DND-41 (cell line): ENCODE measurements around the gene CAPN1.

Source experiments
- ATAC-seq: fragments of 200-7000 bp; cut with Tn5 transposase; 3 replicates; pipeline ENCODE4 v1.9.1; 2021; ENCODE audit warnings: low read depth; ENCODE audit not compliant: insufficient read depth
- DNase-seq: peaks from one replicate; pipeline ENCODE4 v3.0.0-alpha.2; 2020
- H2AFZ ChIP-seq: 2 replicates; pipeline ENCODE4 v1.6.0; 2012; ENCODE audit warnings: low read depth, low read length
- H3K27ac ChIP-seq: 2 replicates; pipeline ENCODE4 v1.5.1; 2012; ENCODE audit warnings: low read length, inconsistent platforms
- H3K27me3 ChIP-seq: fragments of 200-600 bp; sonication (generic); 2 replicates; pipeline ENCODE4 v1.6.0; 2012; ENCODE audit warnings: low read length, mild to moderate bottlenecking, inconsistent platforms; ENCODE audit not compliant: insufficient read depth, poor library complexity
- H3K36me3 ChIP-seq: 2 replicates; pipeline ENCODE4 v1.5.1; 2012; ENCODE audit warnings: low read length, inconsistent platforms; ENCODE audit not compliant: insufficient read depth
- H3K4me1 ChIP-seq: 2 replicates; pipeline ENCODE4 v1.5.1; 2012; ENCODE audit warnings: mild to moderate bottlenecking, low read length; ENCODE audit not compliant: insufficient read depth
- H3K4me2 ChIP-seq: 2 replicates; pipeline ENCODE4 v1.6.0; 2012; ENCODE audit warnings: mild to moderate bottlenecking, moderate library complexity, low read length, inconsistent platforms; ENCODE audit not compliant: insufficient read depth
- H3K4me3 ChIP-seq, 2 experiments: fragments of 200-600 bp in 1 of 2; shearing (Covaris generic) in 1 of 2; 2 replicates each; pipeline ENCODE4 v1.5.1; 2012 to 2016; ENCODE audit warnings: inconsistent platforms in 2 of 2, low read length in 2 of 2, mild to moderate bottlenecking in 2 of 2, low read depth in 1 of 2, moderate library complexity in 1 of 2
- H3K79me2 ChIP-seq: 2 replicates; pipeline ENCODE4 v1.6.0; 2012; ENCODE audit warnings: low read length, inconsistent platforms; ENCODE audit not compliant: insufficient read depth
- H3K9ac ChIP-seq: 2 replicates; pipeline ENCODE4 v1.6.0; 2012; ENCODE audit warnings: low read depth, mild to moderate bottlenecking, inconsistent platforms, low read length, moderate library complexity
- H3K9me3 ChIP-seq: 2 replicates; pipeline ENCODE4 v1.5.1; 2012; ENCODE audit warnings: low read length, moderate library complexity, mild to moderate bottlenecking, inconsistent platforms; ENCODE audit not compliant: insufficient read depth, severe bottlenecking
- H4K20me1 ChIP-seq: 2 replicates; pipeline ENCODE4 v1.6.0; 2012; ENCODE audit warnings: low read length; ENCODE audit not compliant: insufficient read depth
- CTCF ChIP-seq: IDR thresholded peaks from 2 replicates; pipeline ENCODE4 v1.5.1; 2012; ENCODE audit warnings: borderline replicate concordance, low read length, moderate library complexity, mild to moderate bottlenecking; ENCODE audit not compliant: poor library complexity, severe bottlenecking; ENCODE audit errors: extremely low read depth
- EZH2 ChIP-seq: IDR thresholded peaks from 3 replicates; pipeline ENCODE4 v1.6.1; 2012; ENCODE audit warnings: borderline replicate concordance, low read depth, mild to moderate bottlenecking, moderate library complexity, low read length, inconsistent platforms; ENCODE audit not compliant: severe bottlenecking

Gene CAPN1

GRCh38 chr11:65187971-65188461, 6.3 kb downstream of the CAPN1 start:
- Histone ChIP-seq H3K27ac (no peak overlapping the region), H3K9me3 (no peaks in the 10 kb centered on the region), H3K9ac (no peak overlapping the region), H3K27me3 (no peaks in the 10 kb centered on the region), H3K4me1 (peaks cover 6% of the 10 kb centered on the region), H4K20me1 (no peaks in the 10 kb centered on the region; the same call in 1 of the 2 replicates), H3K4me2 (no peak overlapping the region), H3K4me3 (no peak overlapping the region), H2AFZ (no peak overlapping the region), H3K36me3 (peaks cover 51% of the 10 kb centered on the region), H3K79me2 (peaks cover 5% of the 10 kb centered on the region)
- DNase-seq, result peak; percentile 3
- ATAC-seq, result no peak
- no peak for TF ChIP-seq CTCF
- TF ChIP-seq EZH2, result no peak

GRCh38 chr11:65188486-65188885, 6.8 kb downstream of the CAPN1 start:
- no peak overlapping the region for H3K4me2 ChIP-seq
- no peak for ATAC-seq

GRCh38 chr11:65189191-65189590, 7.5 kb downstream of the CAPN1 start:
- no peaks in the 10 kb centered on the region for H3K4me1 ChIP-seq
- ATAC-seq (no peak), DNase-seq (no peak)
- TF ChIP-seq EZH2, result no peak
- TF ChIP-seq CTCF, result no peak
- no peaks in the 10 kb centered on the region for H3K27me3 ChIP-seq
- no peaks in the 10 kb centered on the region; the same call in 1 of the 2 replicates for H4K20me1 ChIP-seq
- no peak overlapping the region for H3K9ac ChIP-seq
- no peak overlapping the region for H3K4me3 ChIP-seq
- no peaks in the 10 kb centered on the region for H3K9me3 ChIP-seq
- H3K79me2 ChIP-seq, result no peaks in the 10 kb centered on the region
- H3K4me2 ChIP-seq, result no peak overlapping the region
- H2AFZ ChIP-seq, result no peak overlapping the region
- H3K36me3 ChIP-seq, result peaks cover 49% of the 10 kb centered on the region
- H3K27ac ChIP-seq, result no peak overlapping the region

More at GRCh38 chr11:65188486-65188885, 6.8 kb downstream of the CAPN1 start:
- H2AFZ ChIP-seq, result no peak overlapping the region
- peaks cover under 1% of the 10 kb centered on the region; the same call in 1 of the 2 replicates for H3K79me2 ChIP-seq
- no peak overlapping the region for H3K9ac ChIP-seq
- DNase-seq, result no peak
- H4K20me1 ChIP-seq, result no peaks in the 10 kb centered on the region; the same call in 1 of the 2 replicates
- no peaks in the 10 kb centered on the region for H3K27me3 ChIP-seq
- no peak overlapping the region for H3K4me3 ChIP-seq
- no peak overlapping the region for H3K27ac ChIP-seq
- H3K36me3 ChIP-seq, result peaks cover 48% of the 10 kb centered on the region
- no peaks in the 10 kb centered on the region for H3K9me3 ChIP-seq
- no peak for TF ChIP-seq EZH2
- TF ChIP-seq CTCF, result no peak
- H3K4me1 ChIP-seq, result peaks cover 2% of the 10 kb centered on the region

- Histone ChIP-seq H3K79me2 (no peaks in the 10 kb centered on the region), H3K9me3 (no peaks in the 10 kb centered on the region), H3K4me2 (no peak overlapping the region), H3K36me3 (peaks cover 31% of the 10 kb centered on the region), H2AFZ (no peak overlapping the region), H4K20me1 (no peaks in the 10 kb centered on the region), H3K4me3 (no peak overlapping the region), H3K9ac (no peak overlapping the region), H3K27me3 (no peaks in the 10 kb centered on the region), H3K27ac (no peak overlapping the region), H3K4me1 (no peaks in the 10 kb centered on the region)
- DNase-seq (no peak), ATAC-seq (no peak)
- TF ChIP-seq CTCF (no peak), EZH2 (no peak)
Observed at GRCh38 chr11:65194564-65194963, 12.8 kb downstream of the CAPN1 start.
